ENCODE measurements around the gene YJU2. TPM values are rescaled to one million over a fixed set of nuclear protein-coding genes. Genes with fewer than 3 reads are reported as not detected.
"Not testable (repeated sequence)": the region's sequence is repeated elsewhere in the genome, so short reads cannot be mapped to it uniquely, and the experiment has no call there.

The YJU2 gene
- total RNA-seq, 1 donor from 2014 or later = 14.3 TPM

DNA sequence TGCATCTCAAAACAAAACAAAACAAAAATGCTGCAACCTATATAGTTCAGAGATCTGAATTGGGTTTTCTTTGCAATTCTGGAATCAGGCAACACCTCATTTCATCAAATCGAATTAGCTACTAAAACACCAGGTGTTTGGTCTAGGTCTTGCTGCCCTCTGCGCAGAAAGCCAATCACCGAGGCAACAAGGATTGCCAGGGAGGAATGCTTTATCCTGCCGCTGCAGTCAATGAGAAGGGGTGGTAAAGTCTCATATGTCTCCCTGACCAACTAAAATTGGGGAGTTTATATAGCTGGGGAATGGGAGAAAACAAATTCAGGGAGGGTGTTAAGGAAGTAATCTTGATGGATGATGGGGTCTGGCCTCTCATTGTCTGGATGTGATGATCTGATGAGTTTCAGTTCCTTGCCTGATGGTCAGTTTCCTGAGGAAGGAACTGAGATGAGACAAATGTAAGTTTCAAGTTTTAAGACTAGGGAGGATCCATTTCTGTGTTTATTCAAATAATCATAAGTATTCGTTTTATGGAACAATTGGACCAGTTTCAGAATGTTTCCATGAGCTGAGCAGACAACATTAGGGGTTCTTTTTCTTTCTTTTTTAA is 5.0 kb upstream of the YJU2 start:
- Mint-ChIP-seq H3K9me3 (peaks cover 6% of the 10 kb centered on the region), H3K27ac (no peak overlapping the region), H3K36me3 (no peaks in the 10 kb centered on the region), H3K27me3 (no peaks in the 10 kb centered on the region), H3K4me1 (ENCODE audit: unreplicated experiment) (no peaks in the 10 kb centered on the region), H3K4me3 (no peak overlapping the region)
- no peak for DNase-seq (ENCODE audit: extremely low spot score, unreplicated experiment)
- TF ChIP-seq, protein P1, sequence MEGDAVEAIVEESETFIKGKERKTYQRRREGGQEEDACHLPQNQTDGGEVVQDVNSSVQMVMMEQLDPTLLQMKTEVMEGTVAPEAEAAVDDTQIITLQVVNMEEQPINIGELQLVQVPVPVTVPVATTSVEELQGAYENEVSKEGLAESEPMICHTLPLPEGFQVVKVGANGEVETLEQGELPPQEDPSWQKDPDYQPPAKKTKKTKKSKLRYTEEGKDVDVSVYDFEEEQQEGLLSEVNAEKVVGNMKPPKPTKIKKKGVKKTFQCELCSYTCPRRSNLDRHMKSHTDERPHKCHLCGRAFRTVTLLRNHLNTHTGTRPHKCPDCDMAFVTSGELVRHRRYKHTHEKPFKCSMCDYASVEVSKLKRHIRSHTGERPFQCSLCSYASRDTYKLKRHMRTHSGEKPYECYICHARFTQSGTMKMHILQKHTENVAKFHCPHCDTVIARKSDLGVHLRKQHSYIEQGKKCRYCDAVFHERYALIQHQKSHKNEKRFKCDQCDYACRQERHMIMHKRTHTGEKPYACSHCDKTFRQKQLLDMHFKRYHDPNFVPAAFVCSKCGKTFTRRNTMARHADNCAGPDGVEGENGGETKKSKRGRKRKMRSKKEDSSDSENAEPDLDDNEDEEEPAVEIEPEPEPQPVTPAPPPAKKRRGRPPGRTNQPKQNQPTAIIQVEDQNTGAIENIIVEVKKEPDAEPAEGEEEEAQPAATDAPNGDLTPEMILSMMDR (conservative IDR thresholded peaks at IDR 0.05) = no peak

DNA sequence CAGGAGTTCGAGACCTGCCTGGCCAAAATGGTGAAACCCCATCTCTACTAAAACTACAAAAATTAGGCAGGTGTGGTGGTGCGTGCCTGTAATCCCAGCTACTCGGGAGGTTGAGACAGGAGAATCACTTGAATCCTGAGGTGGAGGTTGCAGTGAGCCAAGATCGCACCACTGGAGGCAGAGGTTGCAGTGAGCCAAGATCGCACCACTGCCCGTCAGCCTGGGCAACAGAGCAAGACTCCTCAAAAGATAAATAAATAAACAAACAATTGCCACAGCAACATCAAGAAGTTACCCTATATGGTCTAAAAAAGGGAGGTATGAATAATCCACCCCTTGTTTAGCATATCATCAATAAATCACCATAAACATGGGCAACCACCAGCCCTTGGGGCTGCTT is 942 bp upstream of the YJU2 start:
- DNase-seq (ENCODE audit: extremely low spot score, unreplicated experiment); H3K9me3 Mint-ChIP-seq; H3K27ac Mint-ChIP-seq; H3K4me1 Mint-ChIP-seq (ENCODE audit: unreplicated experiment); H3K27me3 Mint-ChIP-seq; H3K4me3 Mint-ChIP-seq: not testable (repeated sequence)
- H3K36me3 Mint-ChIP-seq = peaks cover 15% of the 10 kb centered on the region

DNA sequence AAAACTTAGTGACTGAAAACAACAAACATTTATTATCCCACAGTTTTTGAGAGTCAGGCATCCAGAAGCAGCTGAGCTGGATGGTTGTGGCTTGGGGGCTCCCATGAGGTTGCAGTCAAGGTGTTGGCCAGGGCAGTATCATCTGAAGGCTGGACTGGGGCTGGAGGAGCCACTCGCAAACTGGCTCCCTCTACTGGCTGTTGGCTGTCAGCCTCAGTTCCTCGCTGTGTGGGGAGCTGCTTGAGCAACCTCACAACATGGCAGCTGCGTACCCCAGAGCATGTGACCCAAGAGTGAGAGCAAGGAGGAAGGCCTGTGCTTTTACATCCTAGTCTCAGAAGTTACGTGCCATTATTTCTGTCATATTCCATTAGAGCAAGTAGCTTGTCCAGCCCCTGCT is 9.7 kb downstream of the YJU2 start:
- Mint-ChIP-seq H3K4me3 (no peak overlapping the region), H3K27me3 (no peaks in the 10 kb centered on the region), H3K9me3 (peaks cover 5% of the 10 kb centered on the region), H3K36me3 (peaks cover 22% of the 10 kb centered on the region), H3K27ac (no peak overlapping the region), H3K4me1 (ENCODE audit: unreplicated experiment) (no peaks in the 10 kb centered on the region)
- TF ChIP-seq, protein P1 (conservative IDR thresholded peaks at IDR 0.05) = no peak
- DNase-seq (ENCODE audit: extremely low spot score, unreplicated experiment) = no peak

DNA sequence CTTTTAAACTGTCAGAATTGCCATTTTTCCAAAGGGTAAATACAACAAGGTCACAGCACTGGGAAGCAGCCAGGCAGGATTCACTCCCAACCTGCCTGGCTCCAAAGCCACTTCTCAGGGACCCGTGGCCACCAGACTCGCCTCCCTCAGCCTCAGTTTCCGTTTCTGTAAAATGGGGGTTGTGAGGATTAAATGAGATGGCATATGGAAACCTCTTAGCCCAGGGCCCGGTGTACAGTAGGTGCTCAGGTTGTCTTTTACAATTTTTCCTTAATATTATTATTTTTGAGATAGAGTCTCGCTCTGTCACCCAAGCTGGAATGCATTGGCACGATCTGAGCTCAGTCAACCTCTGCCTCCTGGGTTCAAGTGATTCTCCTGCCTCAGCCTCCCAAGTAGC is 10.1 kb downstream of the YJU2 start:
- DNase-seq (ENCODE audit: extremely low spot score, unreplicated experiment) = no peak
- Mint-ChIP-seq H3K36me3 (peaks cover 22% of the 10 kb centered on the region), H3K9me3 (peaks cover 5% of the 10 kb centered on the region), H3K4me1 (ENCODE audit: unreplicated experiment) (no peaks in the 10 kb centered on the region), H3K4me3 (no peak overlapping the region), H3K27ac (no peak overlapping the region), H3K27me3 (no peaks in the 10 kb centered on the region)
- TF ChIP-seq, protein P1 (conservative IDR thresholded peaks at IDR 0.05) = no peak

DNA sequence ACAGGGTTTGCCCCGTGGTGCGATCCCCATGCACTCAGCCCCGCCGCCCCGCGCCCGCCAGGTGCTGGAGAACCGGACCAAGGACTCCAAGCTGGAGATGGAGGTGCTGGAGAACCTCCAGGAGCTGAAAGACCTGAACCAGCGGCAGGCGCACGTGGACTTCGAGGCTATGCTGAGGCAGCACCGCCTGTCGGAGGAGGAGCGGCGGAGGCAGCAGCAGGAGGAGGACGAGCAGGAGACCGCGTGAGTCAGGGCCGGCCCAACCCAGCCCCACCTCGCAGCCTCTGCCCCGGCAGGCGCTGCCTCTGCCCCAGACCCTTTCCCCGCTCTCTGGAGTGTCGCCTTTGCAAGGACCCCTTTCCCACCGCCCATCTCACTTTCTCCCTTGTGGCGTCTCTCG is 11.3 kb downstream of the YJU2 start:
- Mint-ChIP-seq H3K4me1 (ENCODE audit: unreplicated experiment) (no peaks in the 10 kb centered on the region), H3K4me3 (no peak overlapping the region), H3K27ac (no peak overlapping the region), H3K27me3 (no peaks in the 10 kb centered on the region), H3K9me3 (peaks cover 5% of the 10 kb centered on the region), H3K36me3 (peaks cover 22% of the 10 kb centered on the region)
- TF ChIP-seq, protein P1 (conservative IDR thresholded peaks at IDR 0.05) = no peak
- DNase-seq (ENCODE audit: extremely low spot score, unreplicated experiment) = no peak

DNA sequence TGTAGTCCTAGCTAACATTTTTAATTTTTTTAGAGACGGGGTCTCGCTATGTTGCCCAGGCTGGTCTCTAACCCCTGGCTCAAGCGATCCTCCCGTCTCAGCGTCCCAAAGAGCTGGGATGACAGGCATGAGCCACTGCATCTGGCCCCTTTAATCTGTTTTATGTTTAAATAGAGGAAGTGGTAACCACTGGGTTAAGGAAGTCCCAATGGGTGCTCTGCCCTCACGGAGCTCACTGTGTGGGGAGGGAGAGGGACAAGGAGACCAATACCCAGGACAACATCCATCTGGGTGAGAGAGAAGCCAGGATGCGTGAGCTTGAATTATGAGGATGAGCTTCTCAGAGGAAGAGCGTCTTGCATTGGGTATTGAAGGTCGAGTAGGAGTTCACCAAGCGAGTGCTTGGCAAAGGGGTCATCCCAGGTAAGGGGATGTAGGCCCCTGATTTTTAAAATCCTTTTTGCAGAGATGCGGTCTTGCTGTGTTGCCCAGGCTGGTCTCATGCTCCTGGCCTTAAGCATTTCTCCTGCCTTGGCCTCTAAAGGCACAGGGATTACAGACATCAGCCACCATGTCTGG is 13.8 kb downstream of the YJU2 start:
- DNase-seq (ENCODE audit: extremely low spot score, unreplicated experiment) = no peak
- no peaks in the 10 kb centered on the region for H3K4me1 Mint-ChIP-seq (ENCODE audit: unreplicated experiment)
- TF ChIP-seq, protein P1 (conservative IDR thresholded peaks at IDR 0.05) = no peak
- no peaks in the 10 kb centered on the region for H3K9me3 Mint-ChIP-seq
- no peaks in the 10 kb centered on the region for H3K27me3 Mint-ChIP-seq
- no peak overlapping the region for H3K4me3 Mint-ChIP-seq
- H3K27ac Mint-ChIP-seq = peak overlapping the region; percentile 73
- H3K36me3 Mint-ChIP-seq = peaks cover 11% of the 10 kb centered on the region

Data from type B pancreatic cell (in vitro differentiated cells).